ENCODE measurements around the gene AMER2. TPM values are rescaled to one million over a fixed set of nuclear protein-coding genes. Genes with fewer than 3 reads are reported as not detected.
A peak's percentile ranks its signal among the peaks of the same experiment; 100 is the strongest.

The AMER2 gene
- total RNA-seq, 1 donor from 2014 or later, result not detected

GRCh38 chr13:25178070-25178469 is 6.0 kb upstream of the AMER2 start:
- H3K27ac Mint-ChIP-seq, result no peak overlapping the region
- H3K36me3 Mint-ChIP-seq (ENCODE audit: low read depth), result no peaks in the 10 kb centered on the region
- no peak overlapping the region for H3K4me3 Mint-ChIP-seq (ENCODE audit: low read depth)
- no peaks in the 10 kb centered on the region for H3K9me3 Mint-ChIP-seq
- peaks cover 32% of the 10 kb centered on the region for H3K27me3 Mint-ChIP-seq (ENCODE audit: low read depth)
- H3K4me1 Mint-ChIP-seq (ENCODE audit: low read depth), result no peaks in the 10 kb centered on the region
- DNase-seq (ENCODE audit: low spot score), result no peak
- intact Hi-C loops (cut with micrococcal nuclease), result no loop called here

- no peak overlapping the region for H3K4me3 Mint-ChIP-seq (ENCODE audit: low read depth)
- intact Hi-C loops (cut with micrococcal nuclease), result no loop called here
- DNase-seq (ENCODE audit: low spot score), result no peak
- no peaks in the 10 kb centered on the region for H3K4me1 Mint-ChIP-seq (ENCODE audit: low read depth)
- H3K9me3 Mint-ChIP-seq, result no peaks in the 10 kb centered on the region
- H3K27me3 Mint-ChIP-seq (ENCODE audit: low read depth), result peaks cover 35% of the 10 kb centered on the region
- H3K36me3 Mint-ChIP-seq (ENCODE audit: low read depth), result no peaks in the 10 kb centered on the region
- no peak overlapping the region for H3K27ac Mint-ChIP-seq
Measured at GRCh38 chr13:25177636-25178035, 5.5 kb upstream of the AMER2 start.

GRCh38 chr13:25177012-25177411 is 4.9 kb upstream of the AMER2 start:
- Mint-ChIP-seq H3K27me3 (ENCODE audit: low read depth) (peaks cover 41% of the 10 kb centered on the region), H3K36me3 (ENCODE audit: low read depth) (no peaks in the 10 kb centered on the region), H3K27ac (no peak overlapping the region), H3K4me3 (ENCODE audit: low read depth) (no peak overlapping the region), H3K4me1 (ENCODE audit: low read depth) (peaks cover 2% of the 10 kb centered on the region), H3K9me3 (no peaks in the 10 kb centered on the region)
- DNase-seq (ENCODE audit: low spot score), result no peak
- intact Hi-C loops (cut with micrococcal nuclease), result no loop called here

- peaks cover 52% of the 10 kb centered on the region for H3K27me3 Mint-ChIP-seq (ENCODE audit: low read depth)
- intact Hi-C loops (cut with micrococcal nuclease), result no loop called here
Measured at GRCh38 chr13:25175431-25175830, 3.3 kb upstream of the AMER2 start.

GRCh38 chr13:25175026-25175425 is 2.9 kb upstream of the AMER2 start:
- intact Hi-C loops (cut with micrococcal nuclease), result no loop called here
- peaks cover 52% of the 10 kb centered on the region for H3K27me3 Mint-ChIP-seq (ENCODE audit: low read depth)
- no peak overlapping the region for H3K4me3 Mint-ChIP-seq (ENCODE audit: low read depth)
- H3K36me3 Mint-ChIP-seq (ENCODE audit: low read depth), result no peaks in the 10 kb centered on the region
- H3K4me1 Mint-ChIP-seq (ENCODE audit: low read depth), result peaks cover 10% of the 10 kb centered on the region
- H3K27ac Mint-ChIP-seq, result no peak overlapping the region
- no peak for DNase-seq (ENCODE audit: low spot score)
- H3K9me3 Mint-ChIP-seq, result no peaks in the 10 kb centered on the region

More at GRCh38 chr13:25175431-25175830, 3.3 kb upstream of the AMER2 start:
- peaks cover 10% of the 10 kb centered on the region for H3K4me1 Mint-ChIP-seq (ENCODE audit: low read depth)
- H3K9me3 Mint-ChIP-seq, result no peaks in the 10 kb centered on the region
- no peak for DNase-seq (ENCODE audit: low spot score)
- no peak overlapping the region for H3K27ac Mint-ChIP-seq
- no peaks in the 10 kb centered on the region for H3K36me3 Mint-ChIP-seq (ENCODE audit: low read depth)
- no peak overlapping the region for H3K4me3 Mint-ChIP-seq (ENCODE audit: low read depth)

DNA sequence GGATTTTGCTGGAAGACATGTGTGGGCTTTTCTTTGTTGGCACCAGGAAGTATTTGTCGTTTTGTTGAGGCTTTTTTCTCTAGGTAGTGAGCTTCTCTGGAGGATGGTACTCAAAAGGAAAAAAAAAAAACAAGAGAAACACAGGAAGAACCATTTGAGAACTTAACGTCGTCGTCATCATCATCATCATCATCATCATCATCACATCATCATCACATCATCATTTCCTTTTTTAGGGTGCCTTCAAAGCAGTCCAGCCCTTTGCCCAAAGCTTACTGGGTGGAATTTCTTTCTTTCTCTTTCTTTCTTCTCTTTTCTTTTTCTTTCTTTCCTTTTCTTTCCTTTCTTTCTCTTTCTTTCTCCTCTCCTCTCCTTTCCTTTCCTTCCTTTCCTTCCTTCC is 2.2 kb upstream of the AMER2 start:
- Mint-ChIP-seq H3K36me3 (ENCODE audit: low read depth) (no peaks in the 10 kb centered on the region), H3K4me1 (ENCODE audit: low read depth) (peaks cover 10% of the 10 kb centered on the region), H3K4me3 (ENCODE audit: low read depth) (no peak overlapping the region), H3K27me3 (ENCODE audit: low read depth) (peaks cover 52% of the 10 kb centered on the region), H3K27ac (no peak overlapping the region), H3K9me3 (no peaks in the 10 kb centered on the region)
- intact Hi-C loops (cut with micrococcal nuclease), result no loop called here
- no peak for DNase-seq (ENCODE audit: low spot score)

DNA sequence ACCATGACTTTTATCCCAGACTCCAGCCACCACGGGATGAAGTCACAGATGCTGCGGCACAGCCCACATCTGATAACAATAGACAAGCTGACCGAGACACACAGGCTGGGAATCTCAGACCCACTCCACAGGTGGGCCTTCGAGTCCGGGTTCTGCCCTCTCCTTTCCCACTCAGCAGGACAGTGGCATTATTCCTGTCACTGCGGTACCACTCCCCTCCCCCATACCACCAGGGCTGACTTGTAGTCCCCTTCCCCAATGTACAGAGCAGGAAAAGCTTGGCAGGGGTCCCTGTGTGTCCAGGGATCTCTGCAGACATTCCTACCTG is 179 bp upstream of the AMER2 start:
- H3K4me1 Mint-ChIP-seq (ENCODE audit: low read depth), result peaks cover 10% of the 10 kb centered on the region
- H3K9me3 Mint-ChIP-seq, result no peaks in the 10 kb centered on the region
- H3K36me3 Mint-ChIP-seq (ENCODE audit: low read depth), result no peaks in the 10 kb centered on the region
- H3K27me3 Mint-ChIP-seq (ENCODE audit: low read depth), result peaks cover 68% of the 10 kb centered on the region
- H3K27ac Mint-ChIP-seq, result no peak overlapping the region
- intact Hi-C loops (cut with micrococcal nuclease), result no loop called here
- no peak for DNase-seq (ENCODE audit: low spot score)
- H3K4me3 Mint-ChIP-seq (ENCODE audit: low read depth), result no peak overlapping the region

DNA sequence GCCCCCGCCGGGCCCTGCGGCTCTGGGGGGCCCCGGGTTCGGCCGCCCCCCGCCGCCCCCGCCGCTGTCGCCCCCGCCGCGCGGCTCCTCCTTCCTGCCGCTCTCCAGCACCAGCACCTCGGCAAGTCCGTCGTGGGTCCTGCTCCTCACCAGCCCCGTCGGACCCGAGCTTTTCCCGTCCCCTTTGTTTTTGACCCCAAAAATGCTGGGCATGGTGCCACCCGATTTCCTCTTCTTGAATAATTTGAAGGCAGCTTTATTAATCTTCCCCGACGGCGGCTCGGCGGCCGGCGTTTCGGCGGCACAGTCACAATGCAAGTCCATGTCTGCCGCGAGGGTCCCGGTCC is 945 bp downstream of the AMER2 start:
- intact Hi-C loops (cut with micrococcal nuclease), result no loop called here
- peaks cover 70% of the 10 kb centered on the region for H3K27me3 Mint-ChIP-seq (ENCODE audit: low read depth)
- peak overlapping the region; percentile 74 for H3K4me3 Mint-ChIP-seq (ENCODE audit: low read depth)
- peaks cover 10% of the 10 kb centered on the region for H3K4me1 Mint-ChIP-seq (ENCODE audit: low read depth)
- no peak for DNase-seq (ENCODE audit: low spot score)
- H3K9me3 Mint-ChIP-seq, result no peaks in the 10 kb centered on the region
- no peaks in the 10 kb centered on the region for H3K36me3 Mint-ChIP-seq (ENCODE audit: low read depth)
- no peak overlapping the region for H3K27ac Mint-ChIP-seq

GRCh38 chr13:25170554-25171111 is 1.5 kb downstream of the AMER2 start:
- H3K27me3 Mint-ChIP-seq (ENCODE audit: low read depth), result peaks cover 71% of the 10 kb centered on the region
- no peak for DNase-seq (ENCODE audit: low spot score)
- intact Hi-C loops (cut with micrococcal nuclease), result no loop called here
- H3K4me1 Mint-ChIP-seq (ENCODE audit: low read depth), result peaks cover 10% of the 10 kb centered on the region
- H3K9me3 Mint-ChIP-seq, result no peaks in the 10 kb centered on the region
- H3K27ac Mint-ChIP-seq, result no peak overlapping the region
- no peaks in the 10 kb centered on the region for H3K36me3 Mint-ChIP-seq (ENCODE audit: low read depth)
- no peak overlapping the region for H3K4me3 Mint-ChIP-seq (ENCODE audit: low read depth)

GRCh38 chr13:25169951-25170553 is 2.0 kb downstream of the AMER2 start:
- Mint-ChIP-seq H3K36me3 (ENCODE audit: low read depth) (no peaks in the 10 kb centered on the region), H3K4me3 (ENCODE audit: low read depth) (no peak overlapping the region), H3K4me1 (ENCODE audit: low read depth) (peaks cover 10% of the 10 kb centered on the region), H3K9me3 (no peaks in the 10 kb centered on the region), H3K27me3 (ENCODE audit: low read depth) (peaks cover 73% of the 10 kb centered on the region), H3K27ac (no peak overlapping the region)
- intact Hi-C loops (cut with micrococcal nuclease), result no loop called here
- no peak for DNase-seq (ENCODE audit: low spot score)

DNA sequence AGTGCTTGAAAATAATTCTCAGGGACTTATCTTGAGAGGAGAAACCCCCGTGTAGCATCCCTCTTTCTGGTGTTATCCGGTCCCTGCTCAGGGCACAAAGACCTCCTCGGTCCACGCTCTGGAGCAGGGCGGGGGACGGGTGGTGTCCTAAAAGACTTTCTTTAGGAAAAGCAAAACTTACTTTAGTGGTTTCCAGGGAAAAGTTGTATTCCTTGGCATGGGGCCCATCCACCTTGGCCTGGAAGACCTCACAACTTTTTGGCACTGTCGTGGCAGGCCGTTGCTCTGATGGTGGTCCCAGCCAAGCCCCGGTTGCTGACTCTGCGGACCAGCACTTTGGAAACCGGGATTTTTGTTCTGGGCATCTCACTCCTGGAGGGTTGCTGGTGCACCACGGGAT is 2.7 kb downstream of the AMER2 start:
- H3K4me3 Mint-ChIP-seq (ENCODE audit: low read depth), result no peak overlapping the region
- no peak overlapping the region for H3K27ac Mint-ChIP-seq
- H3K36me3 Mint-ChIP-seq (ENCODE audit: low read depth), result no peaks in the 10 kb centered on the region
- intact Hi-C loops (cut with micrococcal nuclease), result no loop called here
- H3K4me1 Mint-ChIP-seq (ENCODE audit: low read depth), result peaks cover 10% of the 10 kb centered on the region
- peaks cover 70% of the 10 kb centered on the region for H3K27me3 Mint-ChIP-seq (ENCODE audit: low read depth)
- H3K9me3 Mint-ChIP-seq, result no peaks in the 10 kb centered on the region
- no peak for DNase-seq (ENCODE audit: low spot score)

DNA sequence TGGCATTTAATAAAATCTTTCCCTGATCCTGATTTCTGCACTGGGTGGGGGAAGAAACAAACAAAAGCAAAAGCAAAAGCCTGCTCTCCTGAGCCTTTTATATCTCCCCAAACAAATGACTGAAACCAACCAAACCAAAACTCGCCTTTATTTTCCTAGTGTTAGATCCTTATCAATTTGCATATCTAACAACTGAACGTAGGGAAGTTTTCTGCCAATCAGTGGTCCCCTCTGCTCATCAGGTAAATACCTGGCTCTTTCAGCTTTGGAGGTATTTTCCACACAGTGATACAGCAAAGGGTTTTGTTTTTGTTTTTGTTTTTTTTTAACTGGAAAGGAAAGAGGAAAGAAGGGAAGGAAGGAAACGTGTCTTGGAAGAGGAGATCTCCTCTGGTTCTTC is 3.3 kb downstream of the AMER2 start:
- H3K27me3 Mint-ChIP-seq (ENCODE audit: low read depth), result peaks cover 69% of the 10 kb centered on the region
- DNase-seq (ENCODE audit: low spot score), result no peak
- no peaks in the 10 kb centered on the region for H3K36me3 Mint-ChIP-seq (ENCODE audit: low read depth)
- H3K9me3 Mint-ChIP-seq, result no peaks in the 10 kb centered on the region
- intact Hi-C loops (cut with micrococcal nuclease), result no loop called here
- H3K4me3 Mint-ChIP-seq (ENCODE audit: low read depth), result no peak overlapping the region
- H3K4me1 Mint-ChIP-seq (ENCODE audit: low read depth), result peaks cover 10% of the 10 kb centered on the region
- no peak overlapping the region for H3K27ac Mint-ChIP-seq

- Mint-ChIP-seq H3K36me3 (ENCODE audit: low read depth) (no peaks in the 10 kb centered on the region), H3K27ac (no peak overlapping the region), H3K27me3 (ENCODE audit: low read depth) (peaks cover 58% of the 10 kb centered on the region), H3K4me1 (ENCODE audit: low read depth) (peaks cover 10% of the 10 kb centered on the region), H3K9me3 (no peaks in the 10 kb centered on the region), H3K4me3 (ENCODE audit: low read depth) (no peak overlapping the region)
- no peak for DNase-seq (ENCODE audit: low spot score)
- intact Hi-C loops (cut with micrococcal nuclease), result no loop called here
Measured at GRCh38 chr13:25167382-25168174, 4.5 kb downstream of the AMER2 start.
